Cardiac muscle cell (in vitro differentiated cells and primary cell): ENCODE results near the gene ZFX. TPM values are rescaled to one million over a fixed set of nuclear protein-coding genes. Genes with fewer than 3 reads are reported as not detected.

Experiments used
- DNase-seq, 2 donors: peaks; one replicate each; pipeline versions ENCODE4 v3.0.0 to v3.0.0-alpha.2; 2010 to 2017; ENCODE audit warnings: low read depth in 1 of 2, low spot score in 1 of 2
- H3K27ac ChIP-seq: fragments of 200-600 bp; sonication (generic); 2 replicates; pipeline ENCODE4 v1.5.1; 2016
- H3K27me3 ChIP-seq: fragments of 200-600 bp; sonication (generic); 2 replicates; pipeline ENCODE4 v1.6.0; 2016; ENCODE audit warnings: control low read depth
- H3K36me3 ChIP-seq: fragments of 200-600 bp; sonication (generic); 2 replicates; pipeline ENCODE4 v1.5.1; 2016; ENCODE audit warnings: control low read depth
- H3K4me1 ChIP-seq: fragments of 200-600 bp; sonication (generic); 2 replicates; pipeline ENCODE4 v1.8.1; 2017; ENCODE audit warnings: low read depth, mild to moderate bottlenecking, mixed run types
- H3K4me3 ChIP-seq: fragments of 200-600 bp; sonication (generic); 2 replicates; pipeline ENCODE4 v1.5.1; 2016; ENCODE audit warnings: mild to moderate bottlenecking
- H3K9me3 ChIP-seq: fragments of 200-600 bp; sonication (generic); 2 replicates; pipeline ENCODE4 v1.5.1; 2017; ENCODE audit warnings: low read depth, mild to moderate bottlenecking, control low read depth
- CTCF ChIP-seq: IDR thresholded peaks from 2 replicates; pipeline ENCODE4 v1.5.1; 2012; ENCODE audit warnings: low read depth, mild to moderate bottlenecking, low read length
- polyA plus RNA-seq: library from polyadenylated mRNA; unstranded; fragments of >200 nt; fragmentation: Nextera tagmentation; extraction: Ambion mirVana; gene quantifications from 2 replicates; pipeline ENCODE4 v1.2.1, GENCODE V29; 2016
- total RNA-seq: library from RNA; depleted of rRNA; stranded (reverse); fragments of >200 nt; gene quantifications from 2 replicates; pipeline ENCODE4 v1.2.3, GENCODE V29; 2016

The ZFX gene
- total and polyA plus RNA-seq, 2 experiments from 2014 or later = 24.6 to 39.9 TPM

GRCh38 chrX:24262309-24262708, 112.8 kb downstream of the ZFX start:
- H3K4me1 ChIP-seq = no peaks in the 10 kb centered on the region
- no peaks in the 10 kb centered on the region for H3K27me3 ChIP-seq
- H3K4me3 ChIP-seq = no peak overlapping the region
- no peak for DNase-seq
- H3K9me3 ChIP-seq = no peaks in the 10 kb centered on the region
- H3K36me3 ChIP-seq = no peaks in the 10 kb centered on the region
- no peak for TF ChIP-seq CTCF
- no peak overlapping the region for H3K27ac ChIP-seq

- Histone ChIP-seq H3K4me1 (no peaks in the 10 kb centered on the region), H3K9me3 (no peaks in the 10 kb centered on the region), H3K4me3 (no peak overlapping the region), H3K36me3 (no peaks in the 10 kb centered on the region), H3K27ac (no peak overlapping the region), H3K27me3 (no peaks in the 10 kb centered on the region)
- no peak for DNase-seq
- no peak for TF ChIP-seq CTCF
Observed at GRCh38 chrX:24264383-24264782, 114.9 kb downstream of the ZFX start.

Other genes with a start within 250 kb of the ZFX start
- gene APOO, start 241.8 kb upstream of the ZFX start, total RNA-seq = 44.9 and 74.7 TPM in 2 replicates
- 135 and 161 TPM in 2 replicates for gene APOO, start 241.8 kb upstream of the ZFX start, polyA plus RNA-seq
- gene CXorf58, start 241.7 kb upstream of the ZFX start, total RNA-seq = 0.21 and 0.45 TPM in 2 replicates
- 0.43 and 0.90 TPM in 2 replicates for gene CXorf58, start 241.7 kb upstream of the ZFX start, polyA plus RNA-seq
- 9.9 and 15.8 TPM in 2 replicates for gene KLHL15, start 122.5 kb upstream of the ZFX start, total RNA-seq
- 3.5 and 8.4 TPM in 2 replicates for gene KLHL15, start 122.5 kb upstream of the ZFX start, polyA plus RNA-seq
- gene EIF2S3, start 94.8 kb upstream of the ZFX start, total RNA-seq = 196 and 246 TPM in 2 replicates
- gene EIF2S3, start 94.8 kb upstream of the ZFX start, polyA plus RNA-seq = 76.4 and 108 TPM in 2 replicates
- gene SUPT20HL2, start 164.3 kb downstream of the ZFX start, total RNA-seq = 0.12 and 0.25 TPM in 2 replicates
- gene SUPT20HL2, start 164.3 kb downstream of the ZFX start, polyA plus RNA-seq = 0.09 and 0.17 TPM in 2 replicates
- gene SUPT20HL1, start 210.9 kb downstream of the ZFX start, total RNA-seq = 0.04 TPM in 1 of 2 replicates, not detected in the other
- 0.61 TPM in 1 of 2 replicates, not detected in the other for gene SUPT20HL1, start 210.9 kb downstream of the ZFX start, polyA plus RNA-seq